SKM-1 (cell line): ENCODE results near the gene ACOT2.

ENCODE experiments used
- DNase-seq: peaks from one replicate; lab custom pipeline; 2025; ENCODE audit not compliant: unreplicated experiment; lab: John Stamatoyannopoulos, UW

The ACOT2 gene

GRCh38 chr14:73613419-73613963 is 44.5 kb downstream of the ACOT2 start:
- DNase-seq, result no peak

GRCh38 chr14:73616831-73617230 is 47.8 kb downstream of the ACOT2 start:
- DNase-seq, result no peak

GRCh38 chr14:73619524-73619923 is 50.5 kb downstream of the ACOT2 start:
- DNase-seq, result no peak

- no peak for DNase-seq
Measured at GRCh38 chr14:73620268-73620667, 51.3 kb downstream of the ACOT2 start.

- DNase-seq, result no peak
Measured at GRCh38 chr14:73623504-73624054, 54.6 kb downstream of the ACOT2 start.
